IPS-15b (cell line): ENCODE measurements around the gene NHERF2.
A peak's percentile ranks its signal among the peaks of the same experiment; 100 is the strongest.

ENCODE experiments used
- H3K27me3 ChIP-seq: one replicate; pipeline ENCODE4 v1.6.1; 2013; ENCODE audit warnings: low read length; ENCODE audit not compliant: control insufficient read depth, insufficient read depth
- H3K36me3 ChIP-seq: one replicate; pipeline ENCODE4 v1.6.1; 2013; ENCODE audit warnings: low read length; ENCODE audit not compliant: control insufficient read depth, insufficient read depth
- H3K4me1 ChIP-seq: one replicate; pipeline ENCODE4 v1.6.1; 2013; ENCODE audit warnings: mild to moderate bottlenecking, low read length; ENCODE audit not compliant: control insufficient read depth, insufficient read depth
- H3K4me3 ChIP-seq: one replicate; pipeline ENCODE4 v1.5.1; 2013; ENCODE audit warnings: low read depth, low read length
- H3K9ac ChIP-seq: one replicate; pipeline ENCODE4 v1.6.1; 2013; ENCODE audit warnings: low read depth, mild to moderate bottlenecking, low read length
- H3K9me3 ChIP-seq: one replicate; pipeline ENCODE4 v1.6.1; 2013; ENCODE audit warnings: mild to moderate bottlenecking, low read length; ENCODE audit not compliant: control insufficient read depth, insufficient read depth

The NHERF2 gene

GRCh38 chr16:2013527-2013926, 13.2 kb upstream of the NHERF2 start:
- H3K27me3 ChIP-seq: peaks cover 4% of the 10 kb centered on the region
- no peaks in the 10 kb centered on the region for H3K36me3 ChIP-seq
- H3K9me3 ChIP-seq: no peaks in the 10 kb centered on the region
- no peak overlapping the region for H3K9ac ChIP-seq
- peaks cover 5% of the 10 kb centered on the region for H3K4me1 ChIP-seq
- H3K4me3 ChIP-seq: no peak overlapping the region

- Histone ChIP-seq H3K9ac (no peak overlapping the region), H3K4me3 (no peak overlapping the region), H3K36me3 (no peaks in the 10 kb centered on the region), H3K4me1 (peaks cover 2% of the 10 kb centered on the region), H3K27me3 (peaks cover 20% of the 10 kb centered on the region), H3K9me3 (no peaks in the 10 kb centered on the region)
Measured at GRCh38 chr16:2015117-2015946, 11.4 kb upstream of the NHERF2 start.

GRCh38 chr16:2015947-2016208, 10.8 kb upstream of the NHERF2 start:
- Histone ChIP-seq H3K27me3 (peaks cover 26% of the 10 kb centered on the region), H3K9me3 (no peaks in the 10 kb centered on the region), H3K4me1 (no peaks in the 10 kb centered on the region), H3K4me3 (no peak overlapping the region), H3K36me3 (no peaks in the 10 kb centered on the region), H3K9ac (no peak overlapping the region)

- H3K36me3 ChIP-seq: no peaks in the 10 kb centered on the region
- no peaks in the 10 kb centered on the region for H3K9me3 ChIP-seq
- H3K9ac ChIP-seq: no peak overlapping the region
Measured at GRCh38 chr16:2016407-2016922, 10.2 kb upstream of the NHERF2 start.

GRCh38 chr16:2019518-2019920, 7.2 kb upstream of the NHERF2 start, which contains the start of gene NPW:
NPW (plus strand) TSS chr16:2019785.
- H3K9ac ChIP-seq: no peak within 1 kb of the TSS
- peaks cover 34% of the 10 kb centered on the region for H3K27me3 ChIP-seq
- no peaks in the 10 kb centered on the region for H3K36me3 ChIP-seq
- no peaks in the 10 kb centered on the region for H3K9me3 ChIP-seq
- H3K4me1 ChIP-seq: no peaks in the 10 kb centered on the region
- H3K4me3 ChIP-seq: peak within 1 kb of the TSS; percentile 59

More at GRCh38 chr16:2016407-2016922, 10.2 kb upstream of the NHERF2 start:
- H3K27me3 ChIP-seq: peaks cover 31% of the 10 kb centered on the region
- no peak overlapping the region for H3K4me3 ChIP-seq
- H3K4me1 ChIP-seq: no peaks in the 10 kb centered on the region

- H3K4me1 ChIP-seq: no peaks in the 10 kb centered on the region
- H3K4me3 ChIP-seq: peak overlapping the region; percentile 59
Measured at GRCh38 chr16:2019921-2020831, 6.5 kb upstream of the NHERF2 start.

GRCh38 chr16:2022723-2023091, 4.0 kb upstream of the NHERF2 start:
- no peaks in the 10 kb centered on the region for H3K36me3 ChIP-seq
- H3K27me3 ChIP-seq: peaks cover 47% of the 10 kb centered on the region
- H3K4me3 ChIP-seq: peak overlapping the region; percentile 69
- peaks cover 2% of the 10 kb centered on the region for H3K4me1 ChIP-seq
- H3K9me3 ChIP-seq: no peaks in the 10 kb centered on the region
- H3K9ac ChIP-seq: peak overlapping the region; percentile 47

More at GRCh38 chr16:2019921-2020831, 6.5 kb upstream of the NHERF2 start:
- Histone ChIP-seq H3K9me3 (no peaks in the 10 kb centered on the region), H3K36me3 (no peaks in the 10 kb centered on the region), H3K27me3 (peaks cover 34% of the 10 kb centered on the region), H3K9ac (no peak overlapping the region)

- H3K9ac ChIP-seq: peak overlapping the region; percentile 47
- no peaks in the 10 kb centered on the region for H3K9me3 ChIP-seq
- peak overlapping the region; percentile 69 for H3K4me3 ChIP-seq
- peaks cover 4% of the 10 kb centered on the region for H3K4me1 ChIP-seq
- H3K36me3 ChIP-seq: no peaks in the 10 kb centered on the region
- peaks cover 43% of the 10 kb centered on the region for H3K27me3 ChIP-seq
Measured at GRCh38 chr16:2023092-2024031, 3.3 kb upstream of the NHERF2 start.

GRCh38 chr16:2024032-2024420, 2.7 kb upstream of the NHERF2 start:
- peaks cover 4% of the 10 kb centered on the region for H3K4me1 ChIP-seq
- H3K4me3 ChIP-seq: peak overlapping the region; percentile 69
- H3K36me3 ChIP-seq: no peaks in the 10 kb centered on the region
- H3K9me3 ChIP-seq: no peaks in the 10 kb centered on the region
- no peak overlapping the region for H3K9ac ChIP-seq
- H3K27me3 ChIP-seq: peaks cover 40% of the 10 kb centered on the region

- Histone ChIP-seq H3K4me3 (no peak overlapping the region), H3K9ac (no peak overlapping the region), H3K4me1 (peaks cover 4% of the 10 kb centered on the region), H3K27me3 (peaks cover 28% of the 10 kb centered on the region), H3K36me3 (peaks cover 3% of the 10 kb centered on the region), H3K9me3 (no peaks in the 10 kb centered on the region)
Measured at GRCh38 chr16:2025251-2025650, 1.5 kb upstream of the NHERF2 start.

GRCh38 chr16:2025878-2026460, 733 bp upstream of the NHERF2 start:
- no peak overlapping the region for H3K9ac ChIP-seq
- H3K4me1 ChIP-seq: peaks cover 4% of the 10 kb centered on the region
- H3K36me3 ChIP-seq: peaks cover 3% of the 10 kb centered on the region
- peak overlapping the region; percentile 30 for H3K4me3 ChIP-seq
- peaks cover 21% of the 10 kb centered on the region for H3K27me3 ChIP-seq
- H3K9me3 ChIP-seq: no peaks in the 10 kb centered on the region
